ENCODE data around the gene LARP4.
A peak's percentile ranks its signal among the peaks of the same experiment; 100 is the strongest.
"Not testable (repeated sequence)": the region's sequence is repeated elsewhere in the genome, so short reads cannot be mapped to it uniquely, and the experiment has no call there.

Gene LARP4

DNA sequence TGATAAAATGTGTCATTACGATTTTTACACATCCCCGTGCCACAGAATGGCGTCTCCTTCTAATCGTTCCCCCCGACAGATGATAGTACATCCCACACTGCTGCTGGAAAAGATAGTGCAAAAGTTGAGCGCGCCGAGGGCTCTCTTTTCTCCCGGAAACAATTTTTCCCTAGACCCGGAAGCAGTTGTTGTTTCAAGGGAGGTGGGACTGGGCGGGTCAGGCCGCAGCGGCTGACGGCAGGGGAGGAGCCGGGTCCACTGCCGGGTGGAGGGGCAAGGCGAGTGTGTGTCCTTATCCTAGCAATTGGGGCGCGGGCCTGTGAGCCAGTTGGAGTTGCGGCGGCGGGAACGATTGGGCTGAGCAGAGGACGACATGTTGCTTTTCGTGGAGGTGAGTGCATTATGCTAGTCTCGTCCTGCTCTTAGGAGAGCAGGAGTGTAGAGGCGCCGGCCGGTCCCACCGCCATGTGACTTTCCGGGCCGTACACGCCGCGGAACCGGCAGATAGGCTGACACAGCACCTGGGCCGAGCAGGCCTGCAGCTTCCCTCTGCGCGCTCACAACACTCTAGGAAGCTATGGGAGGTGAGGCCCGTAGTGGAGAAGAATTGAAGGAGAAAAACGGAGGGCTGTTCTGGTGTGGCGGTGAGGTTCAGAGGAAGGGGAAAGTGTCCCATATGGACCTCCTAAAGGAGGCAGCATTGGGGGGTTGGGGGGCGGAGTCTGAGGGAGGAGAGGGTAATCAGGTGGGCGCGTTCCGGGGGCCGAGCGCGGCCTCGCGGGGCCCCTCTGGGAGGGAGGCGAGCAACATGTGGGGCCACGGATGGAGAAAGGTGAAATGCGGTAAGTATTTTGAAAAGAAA is at the start of gene LARP4:
LARP4 (plus strand) TSS at position 248 of the 862 bp plus-strand sequence; CDS start at position 374, 126 bp downstream.
- DNase-seq (ENCODE audit: low read depth in 2 of 2): peak; percentile 86

DNA sequence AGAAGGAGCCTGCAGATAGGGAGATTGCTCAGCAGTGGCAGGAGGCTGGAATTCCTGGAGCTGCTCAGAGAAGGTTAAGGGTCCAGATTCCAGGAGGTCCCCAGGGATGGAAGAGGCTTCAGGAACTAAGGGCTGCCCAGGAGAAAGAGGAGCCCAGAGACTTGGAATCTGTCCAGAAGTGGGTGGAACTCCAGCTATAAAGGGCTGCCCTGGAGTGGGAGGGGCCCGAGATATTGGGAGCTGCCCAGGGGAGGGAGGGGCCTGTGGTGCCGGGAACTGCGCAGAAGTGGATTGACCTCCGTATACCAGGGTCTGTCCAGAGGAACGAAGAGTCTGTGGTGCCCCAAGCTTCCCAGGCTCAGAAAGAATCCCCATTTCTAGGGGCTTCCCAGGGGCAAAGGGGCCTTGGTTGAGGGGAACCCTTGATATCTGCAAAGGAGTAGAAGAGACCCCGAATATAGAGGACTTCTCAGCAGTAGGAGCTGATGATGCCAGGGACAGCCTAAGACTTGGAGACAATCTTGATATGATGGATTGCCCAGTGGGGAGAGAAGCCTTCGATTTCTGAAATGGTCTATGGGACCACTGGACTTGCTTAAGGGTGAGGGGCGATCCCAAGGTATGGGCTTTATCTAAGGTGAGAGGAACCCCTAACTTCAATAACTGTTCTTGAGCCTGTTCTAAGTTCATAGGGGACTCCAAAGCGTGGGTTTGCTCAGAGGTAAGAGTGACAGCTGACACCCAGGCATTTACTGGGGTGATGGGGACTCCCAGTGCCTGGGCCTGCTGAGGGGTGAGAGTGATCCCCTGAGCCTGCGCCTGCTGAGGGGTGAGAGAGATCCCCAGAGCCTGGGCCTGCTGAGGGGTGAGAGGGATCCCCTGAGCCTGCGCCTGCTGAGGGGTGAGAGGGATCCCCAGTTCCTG is 49.3 kb upstream of the LARP4 start:
- DNase-seq (ENCODE audit: low read depth in 2 of 2): no peak

DNA sequence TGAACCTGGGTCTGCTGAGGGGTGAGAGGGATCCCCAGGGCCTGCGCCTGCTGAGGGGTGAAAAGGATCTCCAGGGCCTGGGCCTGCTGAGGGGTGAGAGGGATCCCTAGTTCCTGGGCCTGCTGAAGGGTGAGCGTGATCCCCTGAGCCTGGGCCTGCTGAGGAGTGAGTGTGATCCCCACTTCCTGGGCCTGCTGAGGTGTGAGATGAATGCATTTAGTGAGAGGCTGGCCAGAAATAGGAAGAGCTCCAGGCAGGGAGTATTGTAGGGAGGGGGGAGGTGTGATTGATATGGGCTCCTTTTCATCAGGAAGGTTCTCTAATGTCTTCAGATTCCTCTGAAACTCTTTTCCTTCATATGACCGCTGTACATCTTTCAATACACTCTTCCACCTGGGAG is 47.3 kb upstream of the LARP4 start:
- no peak for DNase-seq (ENCODE audit: low read depth in 2 of 2)

DNA sequence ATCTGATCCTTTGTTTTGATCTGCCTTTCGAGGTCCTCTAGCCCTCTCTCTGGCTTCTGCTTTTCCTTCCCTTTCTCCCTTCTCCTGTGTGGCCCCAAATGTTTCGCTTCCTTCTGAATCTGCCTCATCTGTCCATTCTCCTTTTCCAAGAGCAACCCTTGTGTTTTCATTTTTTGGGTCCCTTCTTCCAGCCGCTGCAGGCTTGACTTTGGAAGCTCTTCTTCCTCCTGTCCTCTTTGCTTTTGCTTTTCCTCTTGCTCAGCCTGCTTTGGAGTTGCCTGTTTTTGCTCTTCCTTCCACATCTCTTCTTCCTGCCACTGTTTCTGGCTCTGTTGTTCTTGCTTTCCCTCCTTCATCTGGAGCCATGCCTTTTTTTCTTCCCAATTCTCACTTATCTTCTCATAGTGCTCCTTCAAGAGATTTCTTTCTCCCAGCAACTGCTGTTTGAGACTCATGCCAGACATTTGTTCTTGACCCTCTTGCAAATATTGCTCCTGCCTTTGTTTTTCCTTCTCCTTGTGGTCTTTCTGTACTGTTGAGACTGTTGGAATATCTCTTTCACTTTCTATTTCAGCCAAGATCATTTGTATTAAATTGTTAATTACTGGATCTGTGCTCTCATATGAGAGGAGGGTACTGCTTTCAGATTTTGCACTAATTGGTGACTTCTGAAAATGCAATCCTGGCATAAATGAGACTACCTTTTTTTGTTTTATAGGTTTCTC is 46.7 kb upstream of the LARP4 start:
- DNase-seq (ENCODE audit: low read depth in 2 of 2): no peak

DNA sequence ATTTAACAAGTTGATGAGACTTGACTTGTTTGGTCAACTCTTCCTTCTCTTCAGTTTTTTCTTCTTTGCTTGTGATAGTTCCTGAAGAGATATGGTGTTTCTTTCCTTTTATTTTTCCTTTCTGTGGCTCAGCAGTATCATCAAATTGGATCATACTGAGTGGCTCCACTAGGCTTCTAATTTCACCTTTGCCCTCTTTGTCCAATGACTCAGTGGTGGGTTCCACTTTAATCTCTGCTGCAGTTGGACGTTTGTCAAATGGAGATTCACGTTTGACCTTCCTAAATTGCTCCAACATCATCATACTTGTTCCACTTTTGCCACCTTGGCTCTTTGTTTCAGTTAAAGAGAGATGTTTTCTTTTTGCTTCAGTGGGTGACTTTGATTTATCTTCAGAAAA is 45.8 kb upstream of the LARP4 start:
- no peak for DNase-seq (ENCODE audit: low read depth in 2 of 2)

DNA sequence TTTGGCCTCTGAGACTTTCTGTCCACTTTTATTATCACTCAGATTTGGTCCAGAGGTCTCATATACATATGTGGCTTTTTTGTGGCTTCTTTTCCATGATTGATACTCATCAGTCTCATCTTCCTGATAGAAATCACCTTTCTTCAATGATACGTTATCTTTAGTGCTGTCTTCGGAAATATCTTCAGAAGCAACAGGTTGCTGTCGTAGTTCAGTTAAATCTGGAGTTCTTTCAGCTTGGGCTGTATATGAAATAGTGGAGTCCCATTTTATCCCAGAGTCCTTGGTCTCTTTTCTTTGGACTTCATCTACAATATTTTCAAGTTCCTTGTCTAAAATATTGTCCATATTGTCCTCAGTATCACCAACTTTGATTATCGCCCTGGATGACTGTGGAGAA is 45.3 kb upstream of the LARP4 start:
- DNase-seq (ENCODE audit: low read depth in 2 of 2): no peak

DNA sequence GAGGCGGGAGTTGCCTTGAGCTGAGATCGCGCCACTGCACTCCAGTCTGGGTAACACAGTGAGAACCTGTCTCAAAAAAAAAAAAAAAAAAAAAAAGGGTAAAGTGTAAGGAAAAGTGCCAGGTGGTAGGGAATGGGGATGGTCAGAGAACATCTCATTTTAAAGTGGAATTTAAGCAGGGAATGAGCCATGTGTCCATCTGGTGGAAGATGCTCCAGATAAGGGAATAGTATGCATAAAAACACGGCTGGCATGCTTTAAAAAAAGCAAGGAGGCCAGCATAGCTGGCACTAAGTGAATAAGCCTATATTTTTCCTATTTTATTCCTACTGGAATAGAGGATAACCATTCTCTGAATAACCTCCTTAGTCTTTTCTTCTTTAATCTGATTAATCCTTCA is 38.0 kb upstream of the LARP4 start:
- DNase-seq (ENCODE audit: low read depth in 2 of 2): no peak

DNA sequence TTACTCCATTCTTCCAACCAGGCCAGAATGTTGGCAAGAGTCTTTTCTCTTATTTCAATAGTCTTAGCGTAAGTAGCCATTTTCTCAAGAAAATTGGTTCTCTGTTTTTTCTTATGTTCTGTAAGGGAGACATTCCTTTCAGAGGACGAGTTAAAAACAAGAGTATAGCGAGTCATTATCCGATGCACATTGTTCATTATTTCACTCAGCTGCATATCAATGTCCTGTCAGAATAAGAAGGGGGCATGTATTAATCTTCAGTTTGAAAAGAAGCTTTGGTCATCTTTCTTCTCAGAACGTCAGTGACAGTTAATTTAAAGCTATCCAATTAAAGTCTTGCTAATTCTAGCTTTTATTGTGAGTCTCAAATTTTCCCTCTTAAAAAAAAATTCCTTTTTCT is 37.5 kb upstream of the LARP4 start:
- no peak for DNase-seq (ENCODE audit: low read depth in 2 of 2)

DNA sequence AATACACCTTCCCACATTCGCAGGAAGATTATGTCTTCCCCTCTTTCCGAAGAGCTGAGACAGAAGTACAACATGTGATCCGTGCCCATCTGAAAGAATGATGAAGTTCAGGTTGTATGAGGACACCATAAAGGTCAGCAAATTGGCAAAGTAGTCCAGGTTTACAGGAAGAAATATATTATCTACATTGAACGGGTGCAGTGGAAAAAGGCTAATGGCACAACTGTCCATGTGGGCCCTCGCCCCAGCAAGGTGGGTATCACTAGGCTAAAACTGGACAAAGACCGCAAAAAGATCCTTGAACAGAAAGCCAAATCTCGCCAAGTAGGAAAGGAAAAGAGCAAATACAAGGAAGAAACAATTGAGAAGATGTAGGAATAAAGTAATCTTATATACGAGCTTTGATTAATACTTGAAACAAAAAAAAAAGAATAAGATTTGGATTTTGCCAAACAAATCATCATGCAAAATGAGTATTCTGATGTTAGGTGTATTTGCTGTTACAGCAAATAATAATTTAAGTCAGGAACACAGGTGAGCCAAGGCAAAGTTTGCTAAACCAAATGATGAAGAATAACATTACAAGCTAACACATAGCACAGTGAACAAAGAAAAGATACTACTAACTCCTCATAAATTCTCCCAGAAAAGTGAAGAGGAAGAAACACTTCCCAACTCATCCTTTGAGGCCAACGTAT is 34.8 kb upstream of the LARP4 start:
- no peak for DNase-seq (ENCODE audit: low read depth in 2 of 2)

DNA sequence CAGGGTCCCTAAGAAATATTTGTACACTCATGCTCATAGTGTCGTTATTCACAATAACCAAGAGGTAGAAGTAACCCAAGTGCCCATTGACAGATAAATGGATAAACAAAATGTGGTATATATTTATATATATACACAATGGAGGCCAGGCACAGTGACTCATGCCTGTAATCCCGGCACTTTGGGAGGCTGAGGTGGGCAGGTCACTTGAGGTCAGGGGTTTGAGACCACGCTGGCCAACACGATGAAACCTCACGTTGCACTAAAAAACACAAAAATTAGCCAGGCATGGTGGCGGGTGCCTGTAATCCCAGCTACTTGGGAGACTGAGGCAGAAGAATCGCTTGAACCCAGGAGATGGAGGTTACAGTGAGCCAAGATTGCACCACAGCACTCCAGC is 30.0 kb upstream of the LARP4 start:
- not testable (repeated sequence) for DNase-seq (ENCODE audit: low read depth in 2 of 2)

DNA sequence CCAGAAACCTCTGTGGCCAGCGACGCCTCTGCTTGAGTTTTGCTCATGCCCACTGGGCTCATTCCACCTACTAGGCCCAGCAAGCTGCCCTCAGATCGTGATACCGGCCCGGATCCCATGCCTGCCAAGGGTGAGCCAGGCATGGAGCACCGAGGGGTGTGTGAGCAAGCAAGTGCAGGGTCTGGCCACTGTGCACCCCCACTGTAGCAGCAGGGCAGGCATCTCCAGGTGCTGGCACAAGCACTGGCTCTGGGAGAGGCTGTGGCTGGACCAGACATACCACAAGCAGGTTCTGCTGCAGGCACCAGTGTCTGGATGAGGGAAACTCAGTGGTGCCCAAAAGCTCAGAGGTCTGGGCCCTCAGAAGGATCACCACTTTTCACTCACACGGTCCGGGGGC is 24.9 kb upstream of the LARP4 start:
- no peak for DNase-seq (ENCODE audit: low read depth in 2 of 2)

DNA sequence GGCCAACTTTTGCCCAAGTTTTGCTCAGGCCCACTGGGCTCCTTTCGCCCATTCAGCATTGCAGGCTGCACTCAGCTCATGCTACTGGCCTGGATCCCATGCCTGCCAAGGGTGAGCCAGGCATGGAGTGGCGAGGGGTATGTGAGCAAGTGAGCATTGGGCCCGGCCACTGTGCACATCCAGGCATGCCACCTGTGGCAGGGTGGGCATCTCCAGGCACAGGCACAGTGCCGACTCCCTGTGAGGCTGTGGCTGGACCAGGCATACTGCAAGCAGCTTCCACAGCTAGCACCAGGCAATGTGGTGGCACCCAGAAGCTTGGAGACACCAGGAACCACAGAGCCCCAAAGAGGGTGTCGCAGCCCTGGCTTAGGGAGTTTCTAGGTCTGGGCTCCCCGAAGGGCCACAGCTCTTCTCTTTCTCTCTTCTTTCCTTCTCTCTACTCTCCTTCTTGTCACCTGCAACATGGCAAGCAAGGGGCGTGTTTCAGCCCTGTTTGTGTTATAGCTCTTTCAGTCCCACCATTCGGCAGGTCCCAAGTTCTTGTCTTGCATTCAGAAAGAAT is 19.8 kb upstream of the LARP4 start:
- no peak for DNase-seq (ENCODE audit: low read depth in 2 of 2)

DNA sequence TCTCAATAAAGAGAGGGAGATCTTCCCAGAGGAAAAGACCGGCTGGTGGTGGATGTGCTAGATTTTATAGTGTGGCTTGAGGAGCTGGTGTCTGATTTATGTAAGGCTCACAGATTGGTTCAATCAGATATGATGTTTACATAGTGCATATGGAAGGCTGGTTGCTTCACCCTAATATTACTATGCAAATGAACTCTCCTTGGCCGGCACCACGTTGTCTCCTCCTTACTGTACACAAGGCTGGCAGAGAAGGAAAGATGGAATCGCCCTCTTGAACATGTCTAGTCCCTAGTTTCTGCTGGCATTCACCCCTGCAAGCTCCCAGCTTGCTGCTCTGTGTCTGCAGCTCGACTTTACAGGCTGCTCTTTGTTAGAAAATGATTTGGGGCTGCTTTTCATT is 13.2 kb upstream of the LARP4 start:
- no peak for DNase-seq (ENCODE audit: low read depth in 2 of 2)

DNA sequence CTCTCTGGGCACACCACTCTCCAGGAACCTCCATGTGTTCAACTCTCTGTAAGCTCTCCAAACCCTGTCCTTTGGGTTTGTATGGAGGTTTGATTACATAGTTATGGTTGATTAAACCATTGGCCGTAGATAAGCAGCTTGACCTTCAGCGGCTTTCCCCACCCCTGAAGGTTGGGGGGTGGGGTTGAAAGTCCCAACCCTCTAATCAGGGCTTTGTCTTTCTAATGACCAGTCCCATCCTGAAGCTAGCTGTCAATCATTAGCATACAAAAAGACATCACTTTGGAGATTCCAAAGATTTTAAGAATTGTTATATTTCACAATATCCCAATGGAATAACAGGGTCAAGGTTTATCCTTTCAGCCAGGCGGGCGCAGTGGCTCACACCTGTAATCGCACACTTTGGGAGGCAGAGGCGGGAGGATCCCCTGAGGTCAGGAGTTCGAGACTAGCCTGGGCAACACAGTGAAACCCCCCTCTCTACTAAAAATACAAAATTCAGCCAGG is 12.7 kb upstream of the LARP4 start:
- DNase-seq (ENCODE audit: low read depth in 2 of 2): no peak

DNA sequence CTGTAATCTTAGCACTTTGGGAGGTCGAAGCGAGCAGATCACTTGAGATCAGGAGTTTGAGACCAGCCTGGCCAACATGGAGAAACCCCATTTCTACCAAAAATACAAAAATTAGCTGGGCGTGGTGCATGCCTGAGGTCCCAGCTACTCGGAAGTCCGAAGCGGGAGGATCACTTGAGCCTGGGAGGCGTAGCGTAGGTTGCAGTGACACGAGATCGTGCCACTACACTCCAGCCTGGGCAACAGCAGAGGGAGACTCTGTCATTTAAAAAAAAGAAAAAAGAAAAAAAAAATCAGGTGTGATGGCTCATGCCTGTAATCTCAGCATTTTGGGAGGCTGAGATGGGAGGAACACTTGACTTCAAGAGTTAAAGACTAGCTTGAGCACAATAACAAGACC is 11.9 kb upstream of the LARP4 start:
- not testable (repeated sequence) for DNase-seq (ENCODE audit: low read depth in 2 of 2)

DNA sequence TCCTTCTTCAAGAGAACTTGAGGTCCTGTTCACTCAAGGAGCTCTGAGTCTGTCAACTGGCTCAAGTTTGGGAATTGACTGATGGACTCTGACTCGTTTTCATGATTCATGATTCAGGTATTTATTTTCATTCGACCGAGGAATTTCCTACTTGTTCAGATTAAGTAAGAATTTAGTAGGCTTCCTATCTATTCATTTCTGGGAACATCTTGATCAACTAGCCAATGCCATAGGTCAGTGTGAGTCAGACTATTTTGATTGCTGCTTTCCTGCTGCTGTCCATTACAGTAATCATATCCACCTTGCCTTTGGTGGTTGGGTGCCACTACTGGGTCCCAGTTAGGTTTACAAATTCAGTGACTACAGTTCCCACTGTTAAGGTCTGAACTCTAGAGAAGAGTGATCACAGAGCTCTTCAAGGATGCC is 10.4 kb upstream of the LARP4 start:
- DNase-seq (ENCODE audit: low read depth in 2 of 2): no peak

DNA sequence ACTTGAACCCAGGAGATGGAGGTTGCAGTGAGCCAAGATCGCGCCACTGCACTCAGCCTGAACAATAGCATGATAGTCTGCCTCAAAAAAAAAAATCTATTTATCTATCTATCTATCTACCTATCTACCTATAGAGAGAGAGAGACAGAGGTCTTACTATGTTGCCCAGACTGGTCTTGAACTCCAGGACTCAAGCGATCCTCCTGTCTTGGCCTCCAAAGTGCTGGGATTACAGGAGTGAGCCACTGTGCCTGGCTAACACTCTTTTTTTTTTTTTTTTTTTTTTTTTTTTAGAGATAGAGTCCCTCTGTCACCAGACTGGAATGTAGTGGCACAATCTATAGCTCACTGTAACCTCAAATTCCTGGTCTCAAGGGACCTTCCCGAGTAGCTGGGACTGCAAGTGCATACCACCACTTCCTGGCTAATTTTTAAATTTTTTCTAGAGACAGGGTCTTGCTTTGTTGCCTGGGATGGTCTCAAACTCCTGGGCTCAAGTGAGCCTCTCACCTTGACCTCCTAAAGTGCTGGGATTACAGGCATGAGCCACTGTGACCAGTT is 6.1 kb upstream of the LARP4 start:
- DNase-seq (ENCODE audit: low read depth in 2 of 2): no peak

DNA sequence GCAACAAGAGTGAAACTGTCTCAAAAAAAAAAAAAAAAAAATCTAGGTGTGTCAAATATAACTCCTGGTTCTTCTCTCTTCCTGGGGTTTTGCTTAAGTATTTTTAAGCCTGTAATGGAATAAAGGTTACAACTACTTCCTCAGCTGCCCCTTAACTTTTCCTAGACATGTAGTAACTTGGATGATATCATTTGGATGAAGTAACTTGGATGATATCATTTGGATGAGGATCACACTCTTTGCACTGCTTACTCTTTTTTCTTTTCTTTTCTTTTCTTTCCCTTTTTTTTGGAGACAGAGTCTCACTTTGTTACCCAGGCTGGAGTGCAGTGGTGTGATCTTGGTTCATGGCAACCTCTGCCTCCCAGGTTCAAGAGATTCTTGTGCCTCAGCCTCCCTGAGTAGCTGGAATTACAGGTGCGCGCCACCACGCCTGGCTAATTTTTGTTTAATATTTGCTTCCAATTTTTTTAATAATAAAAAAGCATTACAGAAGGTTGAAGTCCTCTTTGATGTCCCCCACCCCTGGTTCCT is 3.5 kb upstream of the LARP4 start:
- DNase-seq (ENCODE audit: low read depth in 2 of 2): no peak

DNA sequence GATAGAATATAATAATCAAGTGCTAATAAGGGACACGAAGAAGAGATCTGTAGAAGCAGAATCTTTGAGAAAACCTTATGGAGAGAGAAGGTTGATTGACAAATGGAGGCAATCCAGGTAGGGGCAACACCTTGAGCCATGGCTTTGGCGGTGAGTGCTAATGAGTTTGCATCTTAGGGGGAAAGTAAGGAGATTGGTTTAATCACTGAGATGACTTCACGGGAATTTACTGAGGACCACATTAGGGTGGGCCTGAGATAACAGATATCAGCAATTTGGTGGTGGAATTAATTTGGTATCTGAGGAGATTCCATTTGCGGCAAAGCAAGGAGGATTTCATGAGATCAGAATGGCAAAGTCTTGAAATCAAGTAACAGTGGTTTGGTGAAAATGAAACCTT is 1.8 kb upstream of the LARP4 start:
- no peak for DNase-seq (ENCODE audit: low read depth in 2 of 2)

DNA sequence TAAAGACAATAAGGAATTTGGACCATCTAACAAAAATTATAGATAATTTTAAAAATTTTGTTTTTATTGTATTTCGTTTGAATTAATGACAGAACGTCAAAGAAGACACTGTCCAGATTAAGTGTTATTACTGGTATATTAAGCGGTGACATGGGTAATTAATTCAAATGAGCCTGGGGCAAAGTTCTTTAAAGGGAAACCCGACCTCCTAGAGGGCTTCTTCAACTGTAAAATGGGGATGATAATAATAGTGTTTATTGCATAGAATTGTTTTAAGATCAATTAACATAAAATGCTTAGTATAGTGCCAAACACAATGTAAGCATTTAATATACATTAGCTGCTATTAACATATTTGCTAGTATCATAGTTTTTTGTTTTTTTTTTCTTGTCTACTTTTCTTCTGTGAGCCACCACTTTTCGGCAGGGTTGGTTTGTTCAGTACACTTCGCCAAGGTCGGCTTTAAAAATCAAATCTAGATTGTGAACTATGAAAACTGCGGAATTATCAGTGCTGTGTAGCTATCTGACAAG is 514 bp upstream of the LARP4 start:
- no peak for DNase-seq (ENCODE audit: low read depth in 2 of 2)
